ENCODE data around the gene VTI1A.
"Not testable (repeated sequence)": the region's sequence is repeated elsewhere in the genome, so short reads cannot be mapped to it uniquely, and the experiment has no call there.

VTI1A gene

GRCh38 chr10:112535531-112535951, 88.5 kb downstream of the VTI1A start:
- no peak for TF ChIP-seq CTCF (IDR thresholded peaks at IDR 0.05)
- Histone ChIP-seq H3K4me3 (ENCODE audit: low read depth, low read length) (no peak overlapping the region), H3K9ac (no peak overlapping the region), H3K4me2 (ENCODE audit: low read length) (no peak overlapping the region), H3K4me1 (no peaks in the 10 kb centered on the region), H3K36me3 (ENCODE audit: control insufficient read depth, insufficient read depth, low read length) (no peaks in the 10 kb centered on the region), H3K27me3 (ENCODE audit: control insufficient read depth, insufficient read depth, low read length) (no peaks in the 10 kb centered on the region), H3K79me2 (no peaks in the 10 kb centered on the region), H3K27ac (no peak overlapping the region), H2AFZ (no peak overlapping the region), H3K9me3 (ENCODE audit: control insufficient read depth, low read length) (no peaks in the 10 kb centered on the region)

- Histone ChIP-seq H3K4me1 (no peaks in the 10 kb centered on the region), H3K9me3 (ENCODE audit: control insufficient read depth, low read length) (no peaks in the 10 kb centered on the region)
These were observed 89.6 kb downstream of the VTI1A start for GRCh38 chr10:112536663-112537062.

GRCh38 chr10:112538168-112538567, 91.2 kb downstream of the VTI1A start:
- Histone ChIP-seq H3K4me2 (ENCODE audit: low read length) (no peak overlapping the region), H3K36me3 (ENCODE audit: control insufficient read depth, insufficient read depth, low read length) (no peaks in the 10 kb centered on the region), H3K9me3 (ENCODE audit: control insufficient read depth, low read length) (no peaks in the 10 kb centered on the region), H3K27ac (no peak overlapping the region), H3K27me3 (ENCODE audit: control insufficient read depth, insufficient read depth, low read length) (no peaks in the 10 kb centered on the region), H2AFZ (no peak overlapping the region), H3K9ac (no peak overlapping the region), H3K4me1 (no peaks in the 10 kb centered on the region), H3K79me2 (no peaks in the 10 kb centered on the region), H3K4me3 (ENCODE audit: low read depth, low read length) (no peak overlapping the region)
- no peak for TF ChIP-seq CTCF (IDR thresholded peaks at IDR 0.05)

More at GRCh38 chr10:112536663-112537062, 89.6 kb downstream of the VTI1A start:
- H3K79me2 ChIP-seq, result no peaks in the 10 kb centered on the region
- H2AFZ ChIP-seq, result no peak overlapping the region
- H3K4me2 ChIP-seq (ENCODE audit: low read length), result no peak overlapping the region
- H3K27me3 ChIP-seq (ENCODE audit: control insufficient read depth, insufficient read depth, low read length), result no peaks in the 10 kb centered on the region
- H3K36me3 ChIP-seq (ENCODE audit: control insufficient read depth, insufficient read depth, low read length), result no peaks in the 10 kb centered on the region
- no peak for TF ChIP-seq CTCF (IDR thresholded peaks at IDR 0.05)
- H3K27ac ChIP-seq, result no peak overlapping the region
- no peak overlapping the region for H3K9ac ChIP-seq
- no peak overlapping the region for H3K4me3 ChIP-seq (ENCODE audit: low read depth, low read length)

GRCh38 chr10:112539340-112539739, 92.3 kb downstream of the VTI1A start:
- no peak for TF ChIP-seq CTCF (IDR thresholded peaks at IDR 0.05)
- no peak overlapping the region for H3K9ac ChIP-seq
- H3K4me1 ChIP-seq, result no peaks in the 10 kb centered on the region
- peaks cover 2% of the 10 kb centered on the region for H3K79me2 ChIP-seq
- no peaks in the 10 kb centered on the region for H3K9me3 ChIP-seq (ENCODE audit: control insufficient read depth, low read length)
- H3K4me3 ChIP-seq (ENCODE audit: low read depth, low read length), result no peak overlapping the region
- no peaks in the 10 kb centered on the region for H3K36me3 ChIP-seq (ENCODE audit: control insufficient read depth, insufficient read depth, low read length)
- H2AFZ ChIP-seq, result no peak overlapping the region
- no peak overlapping the region for H3K4me2 ChIP-seq (ENCODE audit: low read length)
- H3K27me3 ChIP-seq (ENCODE audit: control insufficient read depth, insufficient read depth, low read length), result no peaks in the 10 kb centered on the region
- no peak overlapping the region for H3K27ac ChIP-seq

GRCh38 chr10:112542823-112543222, 95.8 kb downstream of the VTI1A start:
- not testable (repeated sequence) for H3K4me2 ChIP-seq (ENCODE audit: low read length); H3K27me3 ChIP-seq (ENCODE audit: control insufficient read depth, insufficient read depth, low read length); H2AFZ ChIP-seq; H3K79me2 ChIP-seq; H3K27ac ChIP-seq; H3K4me3 ChIP-seq (ENCODE audit: low read depth, low read length); H3K36me3 ChIP-seq (ENCODE audit: control insufficient read depth, insufficient read depth, low read length); H3K4me1 ChIP-seq; H3K9ac ChIP-seq; H3K9me3 ChIP-seq (ENCODE audit: control insufficient read depth, low read length)
